H7 (cell line): ENCODE data around the gene ATP1A4. TPM values are rescaled to one million over a fixed set of nuclear protein-coding genes. Genes with fewer than 3 reads are reported as not detected.
"Not testable (repeated sequence)": the region's sequence is repeated elsewhere in the genome, so short reads cannot be mapped to it uniquely, and the experiment has no call there.

ENCODE experiments used
- DNase-seq: peaks from one replicate; pipeline ENCODE4 v3.0.0; 2012
- H3K27me3 ChIP-seq: 2 replicates; pipeline ENCODE4 v1.6.0; 2011; ENCODE audit warnings: mild to moderate bottlenecking, low read length; ENCODE audit not compliant: control insufficient read depth, insufficient read depth
- H3K36me3 ChIP-seq: replicated peaks from 2 replicates; pipeline ENCODE4 v1.5.1; 2011; ENCODE audit warnings: low read length; ENCODE audit not compliant: control insufficient read depth, insufficient read depth
- H3K4me3 ChIP-seq: 2 replicates; pipeline ENCODE4 v1.5.1; 2011; ENCODE audit warnings: low read depth, mild to moderate bottlenecking, control low read depth, low read length, moderate library complexity; ENCODE audit not compliant: insufficient read depth
- total RNA-seq: library from RNA; depleted of rRNA; stranded (reverse); fragments of >200 nt; shearing (Covaris generic); gene quantifications from 2 replicates; pipeline ENCODE4 v1.2.3, GENCODE V29; 2014; rRNA removed

ATP1A4 gene
- total RNA-seq = 0.73 and 0.74 TPM in 2 replicates

- no peak within 1 kb of the TSS for H3K4me3 ChIP-seq
- no peaks in the 10 kb centered on the region for H3K27me3 ChIP-seq
- no peak for DNase-seq
- no peaks in the 10 kb centered on the region for H3K36me3 ChIP-seq
Observed at GRCh38 chr1:160151303-160151702, at the start of gene ATP1A4. Gene ATP1A4 (plus strand): TSS chr1:160151603. CDS start chr1:160152041, 438 bp downstream.

GRCh38 chr1:160101717-160102522 lies 49.5 kb upstream of the ATP1A4 start:
- no peaks in the 10 kb centered on the region for H3K36me3 ChIP-seq
- no peak overlapping the region for H3K4me3 ChIP-seq
- no peaks in the 10 kb centered on the region; the same call in 1 of the 2 replicates for H3K27me3 ChIP-seq
- no peak for DNase-seq

GRCh38 chr1:160103658-160104408 lies 47.6 kb upstream of the ATP1A4 start:
- DNase-seq = no peak
- H3K27me3 ChIP-seq = no peaks in the 10 kb centered on the region; the same call in 1 of the 2 replicates
- H3K4me3 ChIP-seq = no peak overlapping the region
- H3K36me3 ChIP-seq = no peaks in the 10 kb centered on the region

GRCh38 chr1:160104486-160104885 lies 46.9 kb upstream of the ATP1A4 start:
- no peak overlapping the region for H3K4me3 ChIP-seq
- no peaks in the 10 kb centered on the region for H3K36me3 ChIP-seq
- H3K27me3 ChIP-seq = no peaks in the 10 kb centered on the region; the same call in 1 of the 2 replicates
- no peak for DNase-seq

DNA sequence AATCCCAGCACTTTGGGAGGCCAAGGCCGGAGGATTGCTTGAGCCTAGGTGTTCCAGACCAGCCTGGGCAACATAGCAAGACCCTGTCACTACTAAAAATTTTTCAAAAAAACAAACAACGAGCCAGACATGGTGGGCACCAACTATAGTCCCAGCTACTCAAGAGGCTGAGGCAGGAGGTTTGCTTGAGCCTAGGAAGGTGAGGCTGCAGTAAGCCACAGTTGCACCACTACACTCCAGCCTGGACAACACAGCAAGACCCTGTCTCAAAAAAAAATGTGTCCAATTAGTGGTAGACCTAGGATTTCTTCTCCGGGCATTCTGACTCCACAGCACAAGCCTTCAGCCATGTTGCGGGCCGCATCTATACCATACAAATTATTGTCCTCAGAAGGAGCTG lies 46.2 kb upstream of the ATP1A4 start:
- DNase-seq = no peak
- Histone ChIP-seq H3K27me3 (no peaks in the 10 kb centered on the region), H3K36me3 (no peaks in the 10 kb centered on the region), H3K4me3 (no peak overlapping the region)

- Histone ChIP-seq H3K27me3 (no peaks in the 10 kb centered on the region), H3K4me3 (no peak overlapping the region), H3K36me3 (no peaks in the 10 kb centered on the region)
- no peak for DNase-seq
Observed at GRCh38 chr1:160107512-160107911, 43.9 kb upstream of the ATP1A4 start.

DNA sequence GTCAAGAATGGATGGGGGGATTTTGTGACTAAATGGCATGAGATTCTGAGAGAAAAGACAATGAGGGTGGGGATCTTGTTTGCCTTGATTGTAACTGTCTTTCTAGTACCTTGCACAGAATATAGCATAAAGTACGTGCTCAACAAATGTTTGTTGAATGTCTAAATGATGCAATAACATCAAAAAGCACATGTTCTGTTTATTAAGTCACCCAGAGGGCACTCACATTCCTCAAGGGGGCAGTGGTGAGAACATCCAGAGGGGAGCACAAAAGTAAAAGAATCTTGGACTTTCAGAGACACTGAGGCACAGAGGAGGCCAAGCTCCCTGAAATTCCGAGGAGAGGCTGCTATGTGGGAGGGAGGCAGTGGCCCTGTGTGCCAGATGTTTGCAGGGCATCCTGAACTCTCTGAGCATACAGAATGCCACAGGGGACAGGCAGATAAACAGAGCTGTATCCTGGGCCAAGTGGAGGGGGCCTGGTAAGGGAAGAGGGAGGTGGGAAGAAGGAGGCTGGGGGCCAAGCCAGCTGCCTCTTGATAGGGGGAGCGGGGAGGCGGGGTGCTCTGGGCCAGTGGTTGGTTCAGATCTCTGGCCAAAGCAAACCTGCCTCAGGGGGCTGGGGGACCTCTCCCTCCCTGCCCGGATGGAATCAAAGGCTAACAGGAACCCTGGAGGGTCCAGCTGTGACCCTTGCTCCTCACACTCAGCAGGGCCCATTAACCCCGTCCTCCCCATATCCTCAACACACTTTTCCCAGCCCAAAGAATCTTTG lies 42.3 kb upstream of the ATP1A4 start:
- DNase-seq = peak; percentile 86
- Histone ChIP-seq H3K27me3 (no peaks in the 10 kb centered on the region), H3K36me3 (no peaks in the 10 kb centered on the region), H3K4me3 (no peak overlapping the region)

- Histone ChIP-seq H3K36me3 (no peaks in the 10 kb centered on the region), H3K27me3 (no peaks in the 10 kb centered on the region), H3K4me3 (no peak overlapping the region)
- no peak for DNase-seq
Observed at GRCh38 chr1:160109686-160110085, 41.7 kb upstream of the ATP1A4 start.

DNA sequence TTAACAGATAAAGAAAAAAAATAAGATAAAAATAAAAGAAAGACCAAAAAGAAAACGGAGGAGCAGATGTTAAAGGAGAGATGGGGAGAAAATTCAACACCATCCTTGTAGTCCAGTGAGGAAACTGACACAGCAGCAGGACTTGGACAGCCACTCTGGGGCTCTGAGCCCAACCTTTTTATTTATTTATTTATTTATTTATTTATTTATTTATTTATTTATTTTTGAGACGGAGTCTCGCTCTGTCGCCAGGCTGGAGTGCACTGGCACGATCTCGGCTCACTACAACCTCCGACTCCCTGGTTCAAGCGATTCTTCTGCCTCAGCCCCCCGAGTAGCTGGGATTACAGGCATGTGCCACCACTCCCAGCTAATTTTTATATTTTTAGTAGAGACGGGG lies 39.9 kb upstream of the ATP1A4 start:
- not testable (repeated sequence) for DNase-seq, H3K4me3 ChIP-seq, H3K36me3 ChIP-seq, H3K27me3 ChIP-seq

GRCh38 chr1:160112357-160112756 lies 39.0 kb upstream of the ATP1A4 start:
- DNase-seq = no peak
- Histone ChIP-seq H3K36me3 (no peaks in the 10 kb centered on the region), H3K27me3 (peaks cover 1% of the 10 kb centered on the region; the same call in 1 of the 2 replicates), H3K4me3 (no peak overlapping the region)

- DNase-seq = no peak
- Histone ChIP-seq H3K36me3 (no peaks in the 10 kb centered on the region), H3K27me3 (peaks cover 1% of the 10 kb centered on the region; the same call in 1 of the 2 replicates), H3K4me3 (no peak overlapping the region)
Observed at GRCh38 chr1:160113407-160113806, 38.0 kb upstream of the ATP1A4 start.

GRCh38 chr1:160114085-160114484 lies 37.3 kb upstream of the ATP1A4 start:
- H3K27me3 ChIP-seq = peaks cover 1% of the 10 kb centered on the region; the same call in 1 of the 2 replicates
- H3K36me3 ChIP-seq = no peaks in the 10 kb centered on the region
- peak; percentile 73 for DNase-seq
- no peak overlapping the region for H3K4me3 ChIP-seq

DNA sequence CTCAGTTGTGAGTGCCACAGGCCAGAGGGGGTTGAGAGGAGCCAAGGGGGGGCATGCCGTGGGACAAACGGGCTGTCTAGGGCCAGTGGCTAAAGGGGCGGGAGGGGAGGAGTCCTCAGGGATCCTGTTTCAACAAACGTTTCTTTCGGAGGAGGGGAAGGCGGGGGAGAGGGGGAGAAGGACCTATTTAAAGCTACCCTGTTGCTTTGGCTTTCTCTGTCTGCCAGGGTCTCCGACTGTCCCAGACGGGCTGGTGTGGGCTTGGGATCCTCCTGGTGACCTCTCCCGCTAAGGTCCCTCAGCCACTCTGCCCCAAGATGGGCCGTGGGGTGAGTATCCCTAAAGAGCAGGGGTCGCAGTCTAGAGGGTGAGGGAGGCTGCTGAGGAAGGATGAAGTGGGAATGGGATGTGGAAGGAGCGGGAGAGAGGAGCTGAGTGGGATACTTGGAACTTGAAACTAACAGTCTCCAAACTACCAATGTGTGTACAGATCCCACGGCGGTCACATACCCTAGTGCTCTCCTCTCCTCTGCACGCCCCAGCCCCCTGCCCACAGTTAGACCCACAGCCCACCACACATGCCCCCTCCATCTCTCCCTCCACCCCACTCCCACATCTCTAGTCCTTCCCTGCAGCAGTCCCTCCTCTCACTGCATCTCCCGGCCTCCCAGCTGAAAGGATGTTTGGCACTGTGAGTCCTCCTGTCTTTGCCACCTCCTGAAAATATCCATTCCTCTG lies 35.7 kb upstream of the ATP1A4 start, which contains the start of gene ATP1A2:
Gene ATP1A2 (plus strand): TSS at position 215 of the 738 bp plus-strand sequence. CDS start 103 bp downstream, at position 318.
- Histone ChIP-seq H3K36me3 (no peaks in the 10 kb centered on the region), H3K4me3 (peak within 1 kb of the TSS; percentile 46), H3K27me3 (peaks cover 1% of the 10 kb centered on the region; the same call in 1 of the 2 replicates)
- peak; percentile 89 for DNase-seq
